ENCODE data around the gene RAE1. TPM values are rescaled to one million over a fixed set of nuclear protein-coding genes. Genes with fewer than 3 reads are reported as not detected.

Gene RAE1
- total RNA-seq, 1 donor from 2014 or later: 15.3 TPM

DNA sequence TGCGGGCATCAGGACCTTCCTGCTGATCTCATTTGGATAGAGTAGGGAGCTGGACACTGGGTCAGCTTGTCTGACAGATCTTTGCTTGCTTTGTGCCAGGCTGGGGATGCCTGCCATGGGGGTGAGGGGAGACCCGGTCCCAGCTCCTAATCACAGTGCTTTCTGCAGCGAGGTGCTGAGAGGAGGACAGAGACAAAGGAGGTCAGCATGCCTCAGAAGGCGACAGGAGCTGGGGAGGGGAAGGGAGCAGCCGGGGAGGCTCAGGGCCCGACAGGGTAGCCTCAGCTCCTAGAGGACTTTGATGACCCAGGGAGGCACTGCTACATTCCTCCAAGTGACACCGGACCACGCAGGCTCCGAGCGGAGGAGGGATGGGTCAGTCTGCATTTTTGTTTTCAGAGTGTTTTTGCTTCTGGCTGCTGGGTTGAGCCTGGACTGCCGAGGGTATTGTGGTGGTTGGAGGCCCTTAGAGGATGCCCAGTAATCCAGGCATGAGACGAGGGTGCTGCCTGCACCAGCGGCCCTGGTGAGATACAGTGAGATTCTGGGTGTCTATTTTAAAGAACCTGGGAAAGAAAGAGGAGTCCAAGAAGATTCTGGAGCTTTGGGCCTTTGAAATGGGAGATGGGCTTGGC lies 48.0 kb downstream of the RAE1 start:
- Histone ChIP-seq H3K9me3 (replicated peaks) (no peaks in the 10 kb centered on the region), H3K36me3 (peaks cover 56% of the 10 kb centered on the region), H3K27me3 (ENCODE audit: low read depth) (no peaks in the 10 kb centered on the region), H3K4me1 (peaks cover 85% of the 10 kb centered on the region), H3K27ac (replicated peaks) (peak overlapping the region; percentile 71), H3K4me3 (peak overlapping the region; percentile 38)
- intact Hi-C loops (cut with micrococcal nuclease): no loop called here
- no peak for DNase-seq
- TF ChIP-seq, protein P1, sequence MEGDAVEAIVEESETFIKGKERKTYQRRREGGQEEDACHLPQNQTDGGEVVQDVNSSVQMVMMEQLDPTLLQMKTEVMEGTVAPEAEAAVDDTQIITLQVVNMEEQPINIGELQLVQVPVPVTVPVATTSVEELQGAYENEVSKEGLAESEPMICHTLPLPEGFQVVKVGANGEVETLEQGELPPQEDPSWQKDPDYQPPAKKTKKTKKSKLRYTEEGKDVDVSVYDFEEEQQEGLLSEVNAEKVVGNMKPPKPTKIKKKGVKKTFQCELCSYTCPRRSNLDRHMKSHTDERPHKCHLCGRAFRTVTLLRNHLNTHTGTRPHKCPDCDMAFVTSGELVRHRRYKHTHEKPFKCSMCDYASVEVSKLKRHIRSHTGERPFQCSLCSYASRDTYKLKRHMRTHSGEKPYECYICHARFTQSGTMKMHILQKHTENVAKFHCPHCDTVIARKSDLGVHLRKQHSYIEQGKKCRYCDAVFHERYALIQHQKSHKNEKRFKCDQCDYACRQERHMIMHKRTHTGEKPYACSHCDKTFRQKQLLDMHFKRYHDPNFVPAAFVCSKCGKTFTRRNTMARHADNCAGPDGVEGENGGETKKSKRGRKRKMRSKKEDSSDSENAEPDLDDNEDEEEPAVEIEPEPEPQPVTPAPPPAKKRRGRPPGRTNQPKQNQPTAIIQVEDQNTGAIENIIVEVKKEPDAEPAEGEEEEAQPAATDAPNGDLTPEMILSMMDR (IDR thresholded peaks at IDR 0.05; ENCODE audit: borderline replicate concordance): no peak

DNA sequence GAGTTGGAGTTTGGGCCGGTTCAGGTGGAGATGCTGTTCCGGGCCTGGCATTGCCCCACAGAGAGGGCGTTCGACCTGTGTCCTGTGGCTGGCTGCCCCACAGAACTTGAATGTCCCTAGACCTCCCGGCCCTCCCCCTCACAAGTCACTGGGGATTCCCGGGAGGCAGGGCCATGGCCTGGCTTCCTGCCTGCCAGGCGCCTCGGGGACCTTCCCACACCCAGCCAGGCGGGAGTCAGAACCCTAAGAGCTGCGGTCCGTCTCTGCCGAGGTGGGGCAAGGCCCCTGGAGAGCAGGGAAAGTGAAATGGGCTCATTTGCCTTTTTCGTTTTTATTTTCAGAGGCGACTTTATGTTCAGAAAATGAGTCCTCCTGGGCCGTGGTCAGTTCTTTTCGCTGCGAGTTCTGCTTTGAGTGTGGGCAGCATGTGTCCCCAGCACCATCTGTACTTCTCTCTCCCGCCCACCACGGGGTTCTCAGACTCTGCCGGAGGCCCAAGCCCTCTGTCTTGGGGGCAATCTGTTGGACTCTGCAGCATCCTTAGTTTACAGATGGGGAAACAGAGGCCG lies 48.6 kb downstream of the RAE1 start:
- DNase-seq: no peak
- TF ChIP-seq, protein P1 (IDR thresholded peaks at IDR 0.05; ENCODE audit: borderline replicate concordance): no peak
- intact Hi-C loops (cut with micrococcal nuclease): no loop called here
- Histone ChIP-seq H3K36me3 (peaks cover 63% of the 10 kb centered on the region), H3K4me3 (peak overlapping the region; percentile 38), H3K27me3 (ENCODE audit: low read depth) (no peaks in the 10 kb centered on the region), H3K4me1 (peaks cover 84% of the 10 kb centered on the region), H3K9me3 (replicated peaks) (no peaks in the 10 kb centered on the region), H3K27ac (replicated peaks) (peak overlapping the region; percentile 71)

DNA sequence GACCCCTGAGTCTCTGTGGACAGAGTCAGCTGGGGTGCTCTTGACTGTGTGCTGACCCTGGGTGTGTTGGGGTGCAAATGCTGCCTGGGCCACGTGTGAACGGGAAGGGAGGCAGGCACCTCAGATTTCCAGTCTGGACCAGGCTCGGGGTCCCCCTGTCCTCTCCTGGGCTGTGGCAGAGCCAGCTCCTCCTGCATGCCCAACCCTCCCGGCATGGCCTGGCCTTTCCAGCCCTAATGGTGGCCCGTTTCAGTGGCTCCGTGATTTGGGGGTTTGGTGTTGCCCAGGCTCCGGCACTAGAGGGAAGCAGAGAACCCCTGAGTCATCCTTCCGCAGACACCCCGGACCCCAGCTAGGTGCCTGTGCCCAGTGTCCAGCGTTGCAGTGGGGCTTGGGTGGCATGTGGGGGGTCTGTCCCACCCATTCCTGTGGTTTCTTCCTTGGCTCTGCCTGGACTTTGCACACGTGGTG lies 49.2 kb downstream of the RAE1 start:
- peak overlapping the region; percentile 38 for H3K4me3 ChIP-seq
- intact Hi-C loops (cut with micrococcal nuclease): no loop called here
- no peaks in the 10 kb centered on the region for H3K27me3 ChIP-seq (ENCODE audit: low read depth)
- H3K36me3 ChIP-seq: peaks cover 68% of the 10 kb centered on the region
- TF ChIP-seq, protein P1 (IDR thresholded peaks at IDR 0.05; ENCODE audit: borderline replicate concordance): peak; percentile 18
- no peak overlapping the region for H3K27ac ChIP-seq (replicated peaks)
- H3K9me3 ChIP-seq (replicated peaks): no peaks in the 10 kb centered on the region
- no peak for DNase-seq
- peaks cover 84% of the 10 kb centered on the region for H3K4me1 ChIP-seq

DNA sequence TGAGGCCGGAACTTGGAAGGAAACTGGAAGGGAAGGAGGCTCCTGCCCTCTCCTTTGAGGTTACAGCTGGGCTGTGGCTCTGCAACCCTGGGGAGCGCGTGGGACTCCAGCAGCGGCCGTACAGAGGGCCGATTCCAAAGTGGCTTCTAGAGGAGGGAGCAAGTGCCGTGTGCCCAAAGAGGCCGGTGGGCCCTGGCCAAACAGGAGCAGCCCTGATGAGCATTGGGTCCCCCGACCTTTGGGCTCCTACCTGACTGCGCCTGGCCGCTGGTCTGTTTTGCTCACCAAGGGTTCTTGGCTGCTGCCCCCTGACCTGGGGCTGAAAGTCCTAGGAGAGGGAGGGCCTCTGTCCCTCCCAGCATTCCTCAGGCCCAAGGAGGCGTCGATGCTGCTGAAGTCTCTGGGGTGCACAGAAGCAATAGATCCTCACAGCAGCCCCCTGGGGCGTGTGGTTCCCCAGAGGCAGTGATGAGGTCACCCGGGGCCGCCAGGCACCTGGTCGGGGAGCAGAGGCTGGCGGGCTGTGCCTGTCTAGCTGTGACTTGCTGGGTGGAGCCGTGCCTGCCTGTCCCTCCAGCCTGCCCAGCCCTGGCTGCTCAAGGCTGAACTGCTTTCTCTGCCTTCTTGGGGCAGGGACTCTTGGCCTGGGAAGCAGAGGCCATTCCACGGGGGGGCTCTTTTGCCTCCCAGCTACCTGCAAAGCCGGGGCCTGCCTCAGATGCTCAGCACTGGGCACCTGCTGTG lies 49.9 kb downstream of the RAE1 start:
- no peak overlapping the region for H3K27ac ChIP-seq (replicated peaks)
- peaks cover 83% of the 10 kb centered on the region for H3K4me1 ChIP-seq
- H3K36me3 ChIP-seq: peaks cover 73% of the 10 kb centered on the region
- TF ChIP-seq, protein P1 (IDR thresholded peaks at IDR 0.05; ENCODE audit: borderline replicate concordance): no peak
- no peak overlapping the region for H3K4me3 ChIP-seq
- no peaks in the 10 kb centered on the region for H3K9me3 ChIP-seq (replicated peaks)
- DNase-seq: no peak
- intact Hi-C loops (cut with micrococcal nuclease): no loop called here
- H3K27me3 ChIP-seq (ENCODE audit: low read depth): no peaks in the 10 kb centered on the region

DNA sequence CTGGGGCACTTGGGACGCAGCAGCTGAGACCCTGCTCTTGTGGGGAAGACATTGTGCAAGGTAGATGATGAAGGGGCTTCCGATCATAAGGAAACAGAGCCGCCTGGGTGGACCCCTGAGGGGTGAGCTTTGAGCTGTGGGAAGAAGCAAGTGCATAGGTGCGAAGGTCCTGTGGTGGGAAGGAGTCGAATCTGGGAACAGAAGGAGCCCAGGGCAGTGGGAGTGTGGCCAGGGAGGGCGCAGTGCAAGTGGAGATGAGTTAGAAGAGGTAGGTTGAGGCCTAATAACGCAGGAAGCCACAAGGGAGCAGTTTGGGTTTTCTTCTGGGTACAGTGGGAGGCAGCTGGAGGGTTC lies 50.5 kb downstream of the RAE1 start:
- no peaks in the 10 kb centered on the region for H3K9me3 ChIP-seq (replicated peaks)
- no peak overlapping the region for H3K4me3 ChIP-seq
- intact Hi-C loops (cut with micrococcal nuclease): no loop called here
- peaks cover 73% of the 10 kb centered on the region for H3K36me3 ChIP-seq
- H3K27ac ChIP-seq (replicated peaks): no peak overlapping the region
- peaks cover 83% of the 10 kb centered on the region for H3K4me1 ChIP-seq
- TF ChIP-seq, protein P1 (IDR thresholded peaks at IDR 0.05; ENCODE audit: borderline replicate concordance): no peak
- no peaks in the 10 kb centered on the region for H3K27me3 ChIP-seq (ENCODE audit: low read depth)
- no peak for DNase-seq

Data from left ventricle myocardium inferior (tissue), 1 donor.